Measurements from ENCODE around the gene NRDC.

GRCh38 chr1:51794868-51795267 lies 83.7 kb downstream of the NRDC start:
- TF ChIP-seq, protein P1, sequence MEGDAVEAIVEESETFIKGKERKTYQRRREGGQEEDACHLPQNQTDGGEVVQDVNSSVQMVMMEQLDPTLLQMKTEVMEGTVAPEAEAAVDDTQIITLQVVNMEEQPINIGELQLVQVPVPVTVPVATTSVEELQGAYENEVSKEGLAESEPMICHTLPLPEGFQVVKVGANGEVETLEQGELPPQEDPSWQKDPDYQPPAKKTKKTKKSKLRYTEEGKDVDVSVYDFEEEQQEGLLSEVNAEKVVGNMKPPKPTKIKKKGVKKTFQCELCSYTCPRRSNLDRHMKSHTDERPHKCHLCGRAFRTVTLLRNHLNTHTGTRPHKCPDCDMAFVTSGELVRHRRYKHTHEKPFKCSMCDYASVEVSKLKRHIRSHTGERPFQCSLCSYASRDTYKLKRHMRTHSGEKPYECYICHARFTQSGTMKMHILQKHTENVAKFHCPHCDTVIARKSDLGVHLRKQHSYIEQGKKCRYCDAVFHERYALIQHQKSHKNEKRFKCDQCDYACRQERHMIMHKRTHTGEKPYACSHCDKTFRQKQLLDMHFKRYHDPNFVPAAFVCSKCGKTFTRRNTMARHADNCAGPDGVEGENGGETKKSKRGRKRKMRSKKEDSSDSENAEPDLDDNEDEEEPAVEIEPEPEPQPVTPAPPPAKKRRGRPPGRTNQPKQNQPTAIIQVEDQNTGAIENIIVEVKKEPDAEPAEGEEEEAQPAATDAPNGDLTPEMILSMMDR (conservative IDR thresholded peaks at IDR 0.05; ENCODE audit: low read length) = no peak
- no peak for TF ChIP-seq EZH2phosphoT487 (IDR thresholded peaks at IDR 0.05; ENCODE audit: borderline replicate concordance)
